Uterus (tissue), 2 donors: ENCODE results near the gene OR6X1.

Source experiments
- CTCF ChIP-seq, 4 experiments: fragments of 200-600 bp in 2 of 4; fragments of 450-650 bp in 2 of 4; sonication (generic) in 2 of 4; IDR thresholded peaks; one replicate each; pipeline ENCODE4 v1.5.1; 2016 to 2019; ENCODE audit warnings: antibody characterized with exemption in 4 of 4, mild to moderate bottlenecking in 2 of 4, moderate library complexity in 1 of 4
- POLR2A ChIP-seq, 2 donors: fragments of 450-650 bp; IDR thresholded peaks; one replicate each; pipeline ENCODE4 v1.6.1; 2016; ENCODE audit warnings: antibody characterized with exemption in 2 of 2, mild to moderate bottlenecking in 1 of 2, moderate library complexity in 1 of 2

DNA sequence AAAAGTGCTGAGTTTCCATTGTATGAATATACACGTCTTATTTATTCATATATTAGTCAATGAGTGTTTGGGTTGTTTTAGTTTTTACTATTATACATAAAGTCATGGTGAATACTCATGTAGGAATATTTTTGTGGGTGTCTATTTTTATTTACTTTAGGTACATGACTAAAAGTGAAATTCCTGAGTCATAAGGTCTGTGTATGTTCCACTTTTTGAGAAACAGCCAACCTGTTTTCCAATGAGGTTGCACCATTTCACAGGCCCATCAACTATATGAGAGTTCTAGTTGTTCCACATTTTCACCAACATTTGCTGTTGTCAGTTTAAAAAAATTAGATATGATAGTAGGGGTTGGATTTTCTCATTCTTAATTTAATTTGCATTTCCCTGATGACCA is 6.6 kb upstream of the OR6X1 start:
- TF ChIP-seq CTCF (IDR thresholded peaks at IDR 0.05) (no peak), POLR2A (IDR thresholded peaks at IDR 0.05) (no peak)
